ENCODE data around the gene ARHGAP10.

Gene ARHGAP10

DNA sequence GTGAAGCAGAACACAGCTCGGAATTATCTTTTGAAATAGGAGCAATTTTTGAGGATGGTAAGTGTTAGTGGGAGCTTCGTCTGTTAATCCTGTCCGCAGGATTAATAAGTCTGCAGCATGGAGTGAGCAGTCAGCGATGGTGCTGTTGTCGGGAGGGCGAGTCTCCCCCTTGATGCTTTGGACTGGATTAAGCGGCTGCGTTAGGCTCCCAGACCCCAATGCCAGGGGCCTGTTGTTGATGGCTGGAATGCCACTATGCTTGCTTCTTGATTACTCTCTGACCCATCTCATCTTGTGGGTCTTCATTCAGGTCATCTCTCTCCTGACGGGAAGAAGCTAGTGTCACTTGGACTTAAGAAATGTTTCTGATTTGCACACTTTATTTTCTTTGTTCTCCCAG is 332.6 kb downstream of the ARHGAP10 start:
- no peak overlapping the region for H3K27ac ChIP-seq
- ChIA-PET POLR2A (ENCODE audit: low non-redundant PET) (no interaction called here), CTCF (no interaction called here)
- no peak for DNase-seq (ENCODE audit: low spot score)
- TF ChIP-seq, protein P1, sequence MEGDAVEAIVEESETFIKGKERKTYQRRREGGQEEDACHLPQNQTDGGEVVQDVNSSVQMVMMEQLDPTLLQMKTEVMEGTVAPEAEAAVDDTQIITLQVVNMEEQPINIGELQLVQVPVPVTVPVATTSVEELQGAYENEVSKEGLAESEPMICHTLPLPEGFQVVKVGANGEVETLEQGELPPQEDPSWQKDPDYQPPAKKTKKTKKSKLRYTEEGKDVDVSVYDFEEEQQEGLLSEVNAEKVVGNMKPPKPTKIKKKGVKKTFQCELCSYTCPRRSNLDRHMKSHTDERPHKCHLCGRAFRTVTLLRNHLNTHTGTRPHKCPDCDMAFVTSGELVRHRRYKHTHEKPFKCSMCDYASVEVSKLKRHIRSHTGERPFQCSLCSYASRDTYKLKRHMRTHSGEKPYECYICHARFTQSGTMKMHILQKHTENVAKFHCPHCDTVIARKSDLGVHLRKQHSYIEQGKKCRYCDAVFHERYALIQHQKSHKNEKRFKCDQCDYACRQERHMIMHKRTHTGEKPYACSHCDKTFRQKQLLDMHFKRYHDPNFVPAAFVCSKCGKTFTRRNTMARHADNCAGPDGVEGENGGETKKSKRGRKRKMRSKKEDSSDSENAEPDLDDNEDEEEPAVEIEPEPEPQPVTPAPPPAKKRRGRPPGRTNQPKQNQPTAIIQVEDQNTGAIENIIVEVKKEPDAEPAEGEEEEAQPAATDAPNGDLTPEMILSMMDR (conservative IDR thresholded peaks at IDR 0.05; ENCODE audit: low read depth): no peak

DNA sequence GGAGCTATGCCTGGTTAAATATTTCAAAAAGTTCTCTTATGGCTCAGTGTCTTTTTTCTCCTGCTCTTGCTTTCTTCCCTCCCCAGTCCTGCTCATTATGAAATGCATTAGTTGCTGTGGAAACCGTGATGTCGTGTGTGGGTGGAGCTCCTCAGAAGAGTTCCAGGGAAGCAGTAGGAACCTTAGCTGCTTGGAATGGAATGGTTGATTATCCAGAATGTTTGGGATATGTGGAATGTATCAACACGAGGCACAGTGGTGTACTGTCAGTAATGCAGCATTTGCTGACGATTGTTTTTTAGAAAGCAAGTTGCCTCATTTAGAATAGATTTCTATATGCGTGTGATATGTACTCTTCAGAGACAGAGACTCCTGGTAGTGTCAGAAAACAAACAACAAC is 333.2 kb downstream of the ARHGAP10 start:
- CTCF ChIA-PET: no interaction called here
- no peak for DNase-seq (ENCODE audit: low spot score)
- POLR2A ChIA-PET (ENCODE audit: low non-redundant PET): no interaction called here
- TF ChIP-seq, protein P1 (conservative IDR thresholded peaks at IDR 0.05; ENCODE audit: low read depth): no peak
- H3K27ac ChIP-seq: no peak overlapping the region

DNA sequence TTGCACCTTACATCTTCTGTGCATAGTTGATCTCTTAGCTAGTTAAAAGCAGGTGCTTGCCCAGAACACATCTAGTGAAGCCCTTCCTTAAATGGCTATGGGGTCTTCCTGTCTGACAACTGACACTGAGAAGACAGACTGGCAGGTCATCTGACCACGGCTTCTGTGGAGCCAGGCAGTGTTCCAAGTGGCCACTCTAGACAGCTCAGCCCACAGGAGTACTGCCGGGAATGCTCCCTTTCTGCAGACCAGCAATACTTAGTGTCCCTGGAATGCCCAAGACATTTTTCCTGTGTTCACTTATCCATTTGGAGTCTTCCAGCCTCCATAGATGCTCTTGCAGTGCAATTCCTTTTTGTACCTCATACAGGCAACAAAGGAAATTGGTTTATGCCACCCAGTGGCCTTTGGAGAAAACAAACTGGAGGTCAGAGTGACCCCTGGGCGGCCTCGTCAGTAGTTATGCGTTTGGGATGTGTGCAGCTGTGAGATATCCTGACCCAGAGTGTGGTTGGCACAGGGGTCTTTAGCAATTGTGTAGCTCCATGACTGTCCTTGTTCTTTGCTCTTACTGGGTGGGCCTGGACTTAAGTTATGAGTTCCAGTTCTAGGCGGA is 335.5 kb downstream of the ARHGAP10 start:
- ChIA-PET CTCF (no interaction called here), POLR2A (ENCODE audit: low non-redundant PET) (no interaction called here)
- DNase-seq (ENCODE audit: low spot score): no peak
- TF ChIP-seq, protein P1 (conservative IDR thresholded peaks at IDR 0.05; ENCODE audit: low read depth): no peak
- no peak overlapping the region for H3K27ac ChIP-seq

DNA sequence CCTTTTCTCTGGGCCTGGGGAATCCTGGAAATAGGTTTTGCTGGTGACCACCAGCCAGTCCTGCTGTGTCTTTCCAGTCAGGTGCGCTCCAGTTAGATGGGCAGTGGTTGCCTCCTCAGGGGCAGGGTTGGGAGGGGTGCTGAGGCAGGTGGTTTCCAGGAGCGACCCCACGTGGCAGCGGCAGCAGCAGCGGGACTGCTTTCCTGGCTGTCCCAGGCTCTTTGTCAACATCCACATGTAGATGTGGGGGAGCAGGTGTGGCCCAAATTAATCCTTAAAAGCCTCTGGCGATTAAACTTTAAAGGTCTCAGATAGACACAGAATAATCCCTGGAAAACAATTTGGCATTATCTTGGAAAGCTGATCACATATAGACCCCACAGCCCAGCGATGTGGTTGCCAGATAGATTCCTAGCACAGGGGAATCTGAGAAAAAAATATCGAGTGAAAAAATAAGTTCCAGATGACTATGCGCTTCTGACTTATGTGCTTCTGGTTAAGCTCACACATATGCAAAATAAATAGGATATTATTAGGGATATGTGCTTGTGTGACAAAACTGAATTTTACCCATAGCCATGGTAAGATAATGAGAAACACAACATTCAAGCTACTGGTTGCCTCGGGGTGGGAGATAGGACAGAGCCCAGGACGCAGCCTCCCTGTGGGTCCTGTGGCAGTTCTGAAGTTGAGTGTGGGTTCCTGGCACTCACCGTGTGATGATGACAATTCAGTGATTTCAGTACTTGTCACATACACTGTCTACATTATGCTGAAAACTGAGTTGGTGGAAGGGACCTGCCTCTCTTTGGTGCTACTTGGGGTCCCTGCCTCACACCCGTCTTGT is 336.4 kb downstream of the ARHGAP10 start:
- POLR2A ChIA-PET (ENCODE audit: low non-redundant PET): no interaction called here
- TF ChIP-seq, protein P1 (conservative IDR thresholded peaks at IDR 0.05; ENCODE audit: low read depth): no peak
- CTCF ChIA-PET: no interaction called here
- no peak overlapping the region for H3K27ac ChIP-seq
- DNase-seq (ENCODE audit: low spot score): no peak

DNA sequence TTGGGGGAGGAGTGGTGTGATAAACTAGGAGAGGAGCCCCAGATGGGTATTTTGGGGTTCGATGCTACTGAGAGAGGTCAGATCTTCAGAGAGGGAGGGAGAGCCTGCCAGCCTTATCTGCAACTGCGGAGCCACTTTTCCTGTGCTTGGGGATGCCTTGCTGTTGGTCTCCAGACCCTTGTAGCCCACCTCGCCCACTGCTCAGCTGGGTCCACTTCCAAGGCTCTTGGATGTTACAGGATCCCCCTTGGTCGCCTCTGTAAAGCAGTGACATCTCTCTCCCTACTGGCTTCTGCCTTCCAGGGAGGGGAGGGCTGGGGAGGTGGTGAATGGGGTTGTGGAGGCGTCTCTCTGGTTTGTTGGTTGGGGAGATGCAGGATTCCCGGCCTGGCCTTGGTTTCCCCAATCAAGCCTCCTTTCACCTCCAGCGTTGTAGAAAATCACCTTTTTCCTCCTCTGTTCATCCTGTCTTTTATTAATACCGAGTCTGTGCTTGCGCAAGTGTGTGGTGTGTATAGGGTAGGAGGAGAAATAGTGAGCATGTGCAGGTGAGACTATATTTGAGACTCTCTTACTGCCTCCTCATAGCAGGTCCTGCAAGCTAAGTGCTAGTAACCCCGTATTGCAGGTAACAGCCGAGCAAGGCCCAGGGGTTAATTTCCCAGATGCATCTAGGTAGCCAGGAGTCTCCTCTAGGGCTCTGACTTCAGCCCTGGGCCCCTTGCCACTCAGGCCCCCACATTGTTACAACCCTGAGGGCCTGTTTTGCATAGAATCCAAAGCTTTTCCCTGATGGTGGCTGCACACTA is 337.4 kb downstream of the ARHGAP10 start:
- CTCF ChIA-PET: no interaction called here
- no peak overlapping the region for H3K27ac ChIP-seq
- POLR2A ChIA-PET (ENCODE audit: low non-redundant PET): no interaction called here
- TF ChIP-seq, protein P1 (conservative IDR thresholded peaks at IDR 0.05; ENCODE audit: low read depth): no peak
- no peak for DNase-seq (ENCODE audit: low spot score)

DNA sequence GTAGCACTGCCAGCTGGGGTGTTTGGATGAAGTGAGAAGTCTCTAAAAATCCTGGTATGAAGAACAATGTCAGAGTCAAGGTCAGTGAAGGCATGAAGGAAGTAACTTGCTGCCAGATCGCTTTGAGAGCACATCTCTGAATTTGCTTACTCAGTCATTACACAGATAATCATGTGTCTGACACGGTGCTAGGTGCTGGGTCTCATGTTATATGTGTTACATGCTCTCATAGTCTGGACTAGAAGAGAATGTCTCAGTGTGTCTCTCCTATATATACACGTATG is 337.9 kb downstream of the ARHGAP10 start:
- POLR2A ChIA-PET (ENCODE audit: low non-redundant PET): no interaction called here
- no peak overlapping the region for H3K27ac ChIP-seq
- no peak for DNase-seq (ENCODE audit: low spot score)
- TF ChIP-seq, protein P1 (conservative IDR thresholded peaks at IDR 0.05; ENCODE audit: low read depth): no peak
- CTCF ChIA-PET: no interaction called here
